ENCODE results near the gene MMP15.

The MMP15 gene

GRCh38 chr16:58016840-58017446 lies 8.6 kb upstream of the MMP15 start:
- Histone ChIP-seq H3K4me1 (ENCODE audit: insufficient read depth, low read length) (peaks cover 10% of the 10 kb centered on the region), H3K4me3 (ENCODE audit: low read length) (no peak overlapping the region), H2AFZ (ENCODE audit: low read depth, low read length) (no peak overlapping the region), H3K9me3 (ENCODE audit: low read length) (no peaks in the 10 kb centered on the region), H3K27me3 (ENCODE audit: insufficient read depth, low read length) (no peaks in the 10 kb centered on the region), H3K36me3 (ENCODE audit: insufficient read depth, low read length) (peaks cover 29% of the 10 kb centered on the region)

GRCh38 chr16:58018803-58019202 lies 6.8 kb upstream of the MMP15 start:
- no peaks in the 10 kb centered on the region for H3K9me3 ChIP-seq (ENCODE audit: low read length)
- peaks cover 13% of the 10 kb centered on the region for H3K36me3 ChIP-seq (ENCODE audit: insufficient read depth, low read length)
- no peak overlapping the region for H2AFZ ChIP-seq (ENCODE audit: low read depth, low read length)
- H3K4me3 ChIP-seq (ENCODE audit: low read length), result no peak overlapping the region
- H3K27me3 ChIP-seq (ENCODE audit: insufficient read depth, low read length), result no peaks in the 10 kb centered on the region
- H3K4me1 ChIP-seq (ENCODE audit: insufficient read depth, low read length), result peaks cover 15% of the 10 kb centered on the region

- H3K4me1 ChIP-seq (ENCODE audit: insufficient read depth, low read length), result peaks cover 20% of the 10 kb centered on the region
- H2AFZ ChIP-seq (ENCODE audit: low read depth, low read length), result no peak overlapping the region
- H3K9me3 ChIP-seq (ENCODE audit: low read length), result no peaks in the 10 kb centered on the region
- peaks cover 11% of the 10 kb centered on the region for H3K36me3 ChIP-seq (ENCODE audit: insufficient read depth, low read length)
- H3K27me3 ChIP-seq (ENCODE audit: insufficient read depth, low read length), result no peaks in the 10 kb centered on the region
- H3K4me3 ChIP-seq (ENCODE audit: low read length), result no peak overlapping the region
These were observed 5.6 kb upstream of the MMP15 start for GRCh38 chr16:58019866-58020538.

- Histone ChIP-seq H2AFZ (ENCODE audit: low read depth, low read length) (no peak overlapping the region), H3K27me3 (ENCODE audit: insufficient read depth, low read length) (no peaks in the 10 kb centered on the region), H3K4me3 (ENCODE audit: low read length) (no peak overlapping the region), H3K36me3 (ENCODE audit: insufficient read depth, low read length) (peaks cover 11% of the 10 kb centered on the region), H3K4me1 (ENCODE audit: insufficient read depth, low read length) (peaks cover 23% of the 10 kb centered on the region), H3K9me3 (ENCODE audit: low read length) (no peaks in the 10 kb centered on the region)
These were observed 4.7 kb upstream of the MMP15 start for GRCh38 chr16:58020628-58021521.

- no peak overlapping the region for H3K4me3 ChIP-seq (ENCODE audit: low read length)
These were observed 3.6 kb upstream of the MMP15 start for GRCh38 chr16:58021661-58022551.

GRCh38 chr16:58022601-58023371 lies 2.8 kb upstream of the MMP15 start:
- Histone ChIP-seq H2AFZ (ENCODE audit: low read depth, low read length) (no peak overlapping the region), H3K9me3 (ENCODE audit: low read length) (no peaks in the 10 kb centered on the region), H3K4me1 (ENCODE audit: insufficient read depth, low read length) (peaks cover 32% of the 10 kb centered on the region), H3K4me3 (ENCODE audit: low read length) (no peak overlapping the region), H3K27me3 (ENCODE audit: insufficient read depth, low read length) (no peaks in the 10 kb centered on the region), H3K36me3 (ENCODE audit: insufficient read depth, low read length) (peaks cover 11% of the 10 kb centered on the region)

More at GRCh38 chr16:58021661-58022551, 3.6 kb upstream of the MMP15 start:
- Histone ChIP-seq H3K36me3 (ENCODE audit: insufficient read depth, low read length) (peaks cover 11% of the 10 kb centered on the region), H2AFZ (ENCODE audit: low read depth, low read length) (no peak overlapping the region), H3K9me3 (ENCODE audit: low read length) (no peaks in the 10 kb centered on the region), H3K4me1 (ENCODE audit: insufficient read depth, low read length) (peaks cover 24% of the 10 kb centered on the region), H3K27me3 (ENCODE audit: insufficient read depth, low read length) (no peaks in the 10 kb centered on the region)

GRCh38 chr16:58024486-58025350 lies 836 bp upstream of the MMP15 start:
- no peaks in the 10 kb centered on the region for H3K9me3 ChIP-seq (ENCODE audit: low read length)
- H3K36me3 ChIP-seq (ENCODE audit: insufficient read depth, low read length), result peaks cover under 1% of the 10 kb centered on the region
- peak overlapping the region; percentile 73 for H2AFZ ChIP-seq (ENCODE audit: low read depth, low read length)
- no peaks in the 10 kb centered on the region for H3K27me3 ChIP-seq (ENCODE audit: insufficient read depth, low read length)
- H3K4me1 ChIP-seq (ENCODE audit: insufficient read depth, low read length), result peaks cover 40% of the 10 kb centered on the region
- peak overlapping the region; percentile 96 for H3K4me3 ChIP-seq (ENCODE audit: low read length)

- H3K27me3 ChIP-seq (ENCODE audit: insufficient read depth, low read length), result no peaks in the 10 kb centered on the region
- peaks cover 34% of the 10 kb centered on the region for H3K4me1 ChIP-seq (ENCODE audit: insufficient read depth, low read length)
- no peaks in the 10 kb centered on the region for H3K9me3 ChIP-seq (ENCODE audit: low read length)
- no peaks in the 10 kb centered on the region for H3K36me3 ChIP-seq (ENCODE audit: insufficient read depth, low read length)
- peak overlapping the region; percentile 96 for H3K4me3 ChIP-seq (ENCODE audit: low read length)
- peak overlapping the region; percentile 73 for H2AFZ ChIP-seq (ENCODE audit: low read depth, low read length)
These were observed 668 bp downstream of the MMP15 start for GRCh38 chr16:58026139-58026704.

- Histone ChIP-seq H2AFZ (ENCODE audit: low read depth, low read length) (peak overlapping the region; percentile 73), H3K9me3 (ENCODE audit: low read length) (no peaks in the 10 kb centered on the region), H3K27me3 (ENCODE audit: insufficient read depth, low read length) (no peaks in the 10 kb centered on the region), H3K36me3 (ENCODE audit: insufficient read depth, low read length) (no peaks in the 10 kb centered on the region), H3K4me3 (ENCODE audit: low read length) (peak overlapping the region; percentile 96), H3K4me1 (ENCODE audit: insufficient read depth, low read length) (peaks cover 30% of the 10 kb centered on the region)
These were observed 1.2 kb downstream of the MMP15 start for GRCh38 chr16:58026705-58027160.

- Histone ChIP-seq H2AFZ (ENCODE audit: low read depth, low read length) (peak overlapping the region; percentile 40), H3K36me3 (ENCODE audit: insufficient read depth, low read length) (no peaks in the 10 kb centered on the region), H3K4me3 (ENCODE audit: low read length) (peak overlapping the region; percentile 96), H3K27me3 (ENCODE audit: insufficient read depth, low read length) (no peaks in the 10 kb centered on the region), H3K9me3 (ENCODE audit: low read length) (no peaks in the 10 kb centered on the region), H3K4me1 (ENCODE audit: insufficient read depth, low read length) (peaks cover 28% of the 10 kb centered on the region)
These were observed 1.8 kb downstream of the MMP15 start for GRCh38 chr16:58027161-58027915.

Data from neuron (in vitro differentiated cells).